ENCODE results near the gene MUTYH.
"Not testable (repeated sequence)": the region's sequence is repeated elsewhere in the genome, so short reads cannot be mapped to it uniquely, and the experiment has no call there.

DNA sequence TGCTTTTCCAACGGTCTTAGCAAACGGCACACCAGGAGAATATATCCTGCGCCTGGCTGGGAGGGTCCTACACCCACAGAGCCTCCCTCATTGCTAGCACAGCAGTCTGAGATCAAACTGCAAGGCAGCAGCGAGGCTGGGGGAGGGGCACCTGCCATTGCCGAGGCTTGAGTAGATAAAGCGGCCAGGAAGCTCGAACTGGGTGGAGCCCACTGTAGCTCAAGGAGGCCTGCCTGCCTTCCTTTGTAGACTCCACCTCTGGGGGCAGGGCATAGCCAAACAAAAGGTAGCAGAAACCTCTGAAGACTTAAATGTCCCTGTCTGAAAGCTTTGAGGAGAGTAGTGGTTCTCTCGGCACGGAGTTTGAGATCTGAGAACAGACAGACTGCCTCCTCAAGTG lies 55.4 kb downstream of the MUTYH start:
- TF ChIP-seq POLR2A (IDR thresholded peaks at IDR 0.05; ENCODE audit: low read depth); EP300 (IDR thresholded peaks at IDR 0.05): not testable (repeated sequence)
- TF ChIP-seq, protein P1, sequence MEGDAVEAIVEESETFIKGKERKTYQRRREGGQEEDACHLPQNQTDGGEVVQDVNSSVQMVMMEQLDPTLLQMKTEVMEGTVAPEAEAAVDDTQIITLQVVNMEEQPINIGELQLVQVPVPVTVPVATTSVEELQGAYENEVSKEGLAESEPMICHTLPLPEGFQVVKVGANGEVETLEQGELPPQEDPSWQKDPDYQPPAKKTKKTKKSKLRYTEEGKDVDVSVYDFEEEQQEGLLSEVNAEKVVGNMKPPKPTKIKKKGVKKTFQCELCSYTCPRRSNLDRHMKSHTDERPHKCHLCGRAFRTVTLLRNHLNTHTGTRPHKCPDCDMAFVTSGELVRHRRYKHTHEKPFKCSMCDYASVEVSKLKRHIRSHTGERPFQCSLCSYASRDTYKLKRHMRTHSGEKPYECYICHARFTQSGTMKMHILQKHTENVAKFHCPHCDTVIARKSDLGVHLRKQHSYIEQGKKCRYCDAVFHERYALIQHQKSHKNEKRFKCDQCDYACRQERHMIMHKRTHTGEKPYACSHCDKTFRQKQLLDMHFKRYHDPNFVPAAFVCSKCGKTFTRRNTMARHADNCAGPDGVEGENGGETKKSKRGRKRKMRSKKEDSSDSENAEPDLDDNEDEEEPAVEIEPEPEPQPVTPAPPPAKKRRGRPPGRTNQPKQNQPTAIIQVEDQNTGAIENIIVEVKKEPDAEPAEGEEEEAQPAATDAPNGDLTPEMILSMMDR (IDR thresholded peaks at IDR 0.05): not testable (repeated sequence)
